K562 (cell line): ENCODE results near the gene SMAD7. TPM values are rescaled to one million over a fixed set of nuclear protein-coding genes. Genes with fewer than 3 reads are reported as not detected.

Source experiments
- CBFA2T3 ChIP-seq: fragments of 450-650 bp; IDR thresholded peaks from 2 replicates; pipeline ENCODE4 v1.6.1; 2017
- CBX2 ChIP-seq: fragments of 200-600 bp; sonication (generic); IDR thresholded peaks from one replicate; pipeline ENCODE4 v1.6.1; 2012; ENCODE audit warnings: mild to moderate bottlenecking, low read length, inconsistent platforms; ENCODE audit not compliant: insufficient read depth, poor library complexity, severe bottlenecking
- E2F3 ChIP-seq: fragments of 250-450 bp; sonication (Bioruptor Pico); IDR thresholded peaks from 2 replicates; pipeline ENCODE4 v1.4.0; 2020; ENCODE audit warnings: mild to moderate bottlenecking
- ETV1 ChIP-seq: fragments of 450-650 bp; conservative IDR thresholded peaks from 2 replicates; pipeline ENCODE4 v1.6.1; 2016; ENCODE audit warnings: missing genetic modification characterization, control low read depth, low read depth, missing compliant biosample characterization
- EWSR1 ChIP-seq: fragments of 450-650 bp; IDR thresholded peaks from 2 replicates; pipeline ENCODE4 v1.6.1; 2018; ENCODE audit warnings: borderline replicate concordance, mild to moderate bottlenecking, low read depth, moderate library complexity; ENCODE audit not compliant: partially characterized antibody
- FUS ChIP-seq: fragments of 200-400 bp; formaldehyde crosslinking; optimal IDR thresholded peaks from 2 replicates; pipeline ENCODE3; 2017; ENCODE audit warnings: low read depth, low read length
- MCM7 ChIP-seq, 2 experiments: fragments of 450-650 bp; IDR thresholded peaks; 2 replicates each; pipeline ENCODE4 v1.6.1; 2016 to 2018
- MTA2 ChIP-seq: fragments of 450-650 bp; IDR thresholded peaks from 2 replicates; pipeline ENCODE4 v1.6.1; 2016; ENCODE audit warnings: low read depth
- NCOR1 ChIP-seq: fragments of 450-650 bp; IDR thresholded peaks from 2 replicates; pipeline ENCODE4 v1.6.1; 2016; ENCODE audit warnings: mild to moderate bottlenecking, moderate library complexity
- NEUROD1 ChIP-seq: fragments of 150-350 bp; IDR thresholded peaks from 2 replicates; pipeline ENCODE4 v1.6.1; 2014; ENCODE audit warnings: borderline replicate concordance, low read length, low read depth; ENCODE audit not compliant: partially characterized antibody
- NFE2 ChIP-seq: IDR thresholded peaks from 2 replicates; pipeline ENCODE4 v1.6.1; 2014; ENCODE audit warnings: antibody characterized with exemption, low read depth
- RFX1 ChIP-seq: fragments of 450-650 bp; IDR thresholded peaks from 2 replicates; pipeline ENCODE4 v1.6.1; 2016; ENCODE audit warnings: mild to moderate bottlenecking, moderate library complexity
- RUNX1 ChIP-seq: sonication (generic); IDR thresholded peaks from 2 replicates; pipeline ENCODE4 v1.6.1; 2016; ENCODE audit warnings: antibody characterized with exemption, low read depth
- SAFB ChIP-seq: fragments of 200-400 bp; formaldehyde crosslinking; IDR thresholded peaks from 2 replicates; pipeline ENCODE4 v1.6.1; 2017; ENCODE audit warnings: low read depth, low read length, borderline replicate concordance
- SMAD4 ChIP-seq: fragments of 250-450 bp; sonication (Bioruptor Pico); conservative IDR thresholded peaks from 2 replicates; pipeline ENCODE4 v1.8.0; 2021; ENCODE audit warnings: inconsistent platforms, mild to moderate bottlenecking, moderate library complexity
- SRSF7 ChIP-seq: fragments of 200-400 bp; formaldehyde crosslinking; optimal IDR thresholded peaks from 2 replicates; pipeline ENCODE3; 2017; ENCODE audit warnings: mild to moderate bottlenecking, low read depth, low read length
- polyA plus RNA-seq, 8 experiments: library from polyadenylated mRNA; depleted of rRNA in 4 of 8; stranded (reverse) in 5 of 8; unstranded in 3 of 8; fragments of >200 nt; fragmentation: Nextera tagmentation in 2 of 8; fragmentation: Illumina TruSeq in 1 of 8; extraction: Ambion mirVana in 2 of 8; extraction: Trizol in 1 of 8; gene quantifications; 2 replicates each; pipeline versions ENCODE4 v1.2.1 to v1.2.3, GENCODE V29; 2011 to 2014; ENCODE audit warnings: inconsistent platforms in 1 of 8, missing spikeins in 1 of 8
- total RNA-seq, 7 experiments: library from RNA; depleted of rRNA in 6 of 7; stranded (reverse); fragments of >200 nt in 6 of 7; fragmentation: Illumina TruSeq in 2 of 7; extraction: Trizol in 2 of 7; gene quantifications; 2 replicates each; pipeline versions ENCODE4 v1.2.1 to v1.2.3, GENCODE V29; 2011 to 2021; ENCODE audit warnings: low replicate concordance in 1 of 7
- TF ChIP-seq, protein P1 (sequence below): fragments of 250-450 bp; sonication (Bioruptor Pico); IDR thresholded peaks from 2 replicates; pipeline ENCODE4 v1.8.0; 2021; ENCODE audit warnings: borderline replicate concordance, mild to moderate bottlenecking, moderate library complexity; ENCODE audit not compliant: poor library complexity, severe bottlenecking
- TF ChIP-seq, protein P2 (sequence below): sonication (generic); formaldehyde crosslinking; IDR thresholded peaks from 2 replicates; pipeline ENCODE4 v1.8.0; 2022; ENCODE audit warnings: missing genetic modification reagents, mild to moderate bottlenecking, borderline replicate concordance
- TF ChIP-seq, protein P3 (sequence below): fragments of 200-800 bp; sonication (Bioruptor generic); IDR thresholded peaks from 2 replicates; pipeline ENCODE4 v1.6.1; 2017; ENCODE audit warnings: missing genetic modification characterization, missing compliant biosample characterization
- TF ChIP-seq, protein P4 (sequence below): fragments of 250-450 bp; sonication (Bioruptor Pico); IDR thresholded peaks from 2 replicates; pipeline ENCODE4 v1.4.0; 2020; ENCODE audit warnings: mild to moderate bottlenecking, moderate library complexity

The SMAD7 gene
- total and polyA plus RNA-seq, 9 of the 15 experiments (the other 6 are each of a cell fraction or from before 2014, with no cell fraction given): 0.13 to 3.0 (median 1.6) TPM

DNA sequence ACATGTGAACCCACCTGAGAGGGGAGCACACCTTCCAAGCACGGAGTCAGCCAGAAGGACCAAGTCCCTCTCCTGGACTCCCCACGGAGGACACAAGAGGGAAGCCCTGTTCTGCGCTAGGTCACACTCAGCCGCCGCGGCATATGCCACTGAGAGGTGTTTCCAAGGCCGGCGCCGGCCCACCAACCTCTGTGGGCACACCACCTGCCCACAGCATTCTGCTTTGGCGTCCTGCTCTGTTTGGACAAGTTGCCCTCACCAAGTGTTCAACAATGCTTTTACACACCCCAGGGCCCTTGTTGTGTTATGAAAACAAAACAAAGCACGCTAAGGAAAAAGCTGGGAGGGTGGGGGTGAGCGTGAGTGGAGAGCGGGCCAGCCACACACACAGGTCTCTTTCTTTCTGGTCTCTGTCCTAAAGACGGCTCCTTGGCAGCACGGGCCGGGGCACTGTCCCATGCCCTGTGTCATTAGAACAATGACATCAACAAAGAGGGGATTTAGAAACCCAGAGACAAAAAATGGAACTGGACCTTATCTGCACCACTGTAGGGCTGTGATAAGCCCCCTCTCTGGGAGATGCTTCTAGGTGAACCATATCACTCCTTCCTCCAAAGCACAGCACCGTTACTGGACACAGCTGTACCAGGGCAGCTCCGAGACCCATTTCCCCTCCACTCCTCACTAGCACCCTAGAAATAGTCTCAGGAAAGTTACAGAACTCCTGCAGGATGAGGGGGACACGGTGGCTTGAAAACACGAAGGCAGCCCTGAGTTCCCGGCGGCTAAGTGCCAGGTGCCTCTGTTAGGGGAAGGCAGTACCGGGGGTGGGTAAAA, 17.0 kb downstream of the SMAD7 start (continued):
- TF ChIP-seq, protein P1, sequence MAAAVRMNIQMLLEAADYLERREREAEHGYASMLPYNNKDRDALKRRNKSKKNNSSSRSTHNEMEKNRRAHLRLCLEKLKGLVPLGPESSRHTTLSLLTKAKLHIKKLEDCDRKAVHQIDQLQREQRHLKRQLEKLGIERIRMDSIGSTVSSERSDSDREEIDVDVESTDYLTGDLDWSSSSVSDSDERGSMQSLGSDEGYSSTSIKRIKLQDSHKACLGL (CRISPR knock-in tag): no peak
- TF ChIP-seq EWSR1 (no peak), CBFA2T3 (peak; percentile 81), MCM7 (IDR thresholded peaks at IDR 0.05) (no peak), NFE2 (no peak), MTA2 (no peak), E2F3 (CRISPR knock-in tag) (no peak), SMAD4 (CRISPR knock-in tag) (no peak; the same call in 1 of the 2 replicates), NCOR1 (peak; percentile 46), NEUROD1 (no peak), SRSF7 (no peak), CBX2 (no peak), FUS (no peak), RFX1 (no peak), SAFB (no peak), ETV1 (tag) (no peak), RUNX1 (no peak)
- TF ChIP-seq, protein P2, sequence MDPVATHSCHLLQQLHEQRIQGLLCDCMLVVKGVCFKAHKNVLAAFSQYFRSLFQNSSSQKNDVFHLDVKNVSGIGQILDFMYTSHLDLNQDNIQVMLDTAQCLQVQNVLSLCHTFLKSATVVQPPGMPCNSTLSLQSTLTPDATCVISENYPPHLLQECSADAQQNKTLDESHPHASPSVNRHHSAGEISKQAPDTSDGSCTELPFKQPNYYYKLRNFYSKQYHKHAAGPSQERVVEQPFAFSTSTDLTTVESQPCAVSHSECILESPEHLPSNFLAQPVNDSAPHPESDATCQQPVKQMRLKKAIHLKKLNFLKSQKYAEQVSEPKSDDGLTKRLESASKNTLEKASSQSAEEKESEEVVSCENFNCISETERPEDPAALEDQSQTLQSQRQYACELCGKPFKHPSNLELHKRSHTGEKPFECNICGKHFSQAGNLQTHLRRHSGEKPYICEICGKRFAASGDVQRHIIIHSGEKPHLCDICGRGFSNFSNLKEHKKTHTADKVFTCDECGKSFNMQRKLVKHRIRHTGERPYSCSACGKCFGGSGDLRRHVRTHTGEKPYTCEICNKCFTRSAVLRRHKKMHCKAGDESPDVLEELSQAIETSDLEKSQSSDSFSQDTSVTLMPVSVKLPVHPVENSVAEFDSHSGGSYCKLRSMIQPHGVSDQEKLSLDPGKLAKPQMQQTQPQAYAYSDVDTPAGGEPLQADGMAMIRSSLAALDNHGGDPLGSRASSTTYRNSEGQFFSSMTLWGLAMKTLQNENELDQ (CRISPR knock-in tag): no peak
- TF ChIP-seq, protein P3, sequence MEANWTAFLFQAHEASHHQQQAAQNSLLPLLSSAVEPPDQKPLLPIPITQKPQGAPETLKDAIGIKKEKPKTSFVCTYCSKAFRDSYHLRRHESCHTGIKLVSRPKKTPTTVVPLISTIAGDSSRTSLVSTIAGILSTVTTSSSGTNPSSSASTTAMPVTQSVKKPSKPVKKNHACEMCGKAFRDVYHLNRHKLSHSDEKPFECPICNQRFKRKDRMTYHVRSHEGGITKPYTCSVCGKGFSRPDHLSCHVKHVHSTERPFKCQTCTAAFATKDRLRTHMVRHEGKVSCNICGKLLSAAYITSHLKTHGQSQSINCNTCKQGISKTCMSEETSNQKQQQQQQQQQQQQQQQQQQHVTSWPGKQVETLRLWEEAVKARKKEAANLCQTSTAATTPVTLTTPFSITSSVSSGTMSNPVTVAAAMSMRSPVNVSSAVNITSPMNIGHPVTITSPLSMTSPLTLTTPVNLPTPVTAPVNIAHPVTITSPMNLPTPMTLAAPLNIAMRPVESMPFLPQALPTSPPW (CRISPR knock-in tag): peak; percentile 44; the same call in 1 of the 2 replicates
- TF ChIP-seq, protein P4, sequence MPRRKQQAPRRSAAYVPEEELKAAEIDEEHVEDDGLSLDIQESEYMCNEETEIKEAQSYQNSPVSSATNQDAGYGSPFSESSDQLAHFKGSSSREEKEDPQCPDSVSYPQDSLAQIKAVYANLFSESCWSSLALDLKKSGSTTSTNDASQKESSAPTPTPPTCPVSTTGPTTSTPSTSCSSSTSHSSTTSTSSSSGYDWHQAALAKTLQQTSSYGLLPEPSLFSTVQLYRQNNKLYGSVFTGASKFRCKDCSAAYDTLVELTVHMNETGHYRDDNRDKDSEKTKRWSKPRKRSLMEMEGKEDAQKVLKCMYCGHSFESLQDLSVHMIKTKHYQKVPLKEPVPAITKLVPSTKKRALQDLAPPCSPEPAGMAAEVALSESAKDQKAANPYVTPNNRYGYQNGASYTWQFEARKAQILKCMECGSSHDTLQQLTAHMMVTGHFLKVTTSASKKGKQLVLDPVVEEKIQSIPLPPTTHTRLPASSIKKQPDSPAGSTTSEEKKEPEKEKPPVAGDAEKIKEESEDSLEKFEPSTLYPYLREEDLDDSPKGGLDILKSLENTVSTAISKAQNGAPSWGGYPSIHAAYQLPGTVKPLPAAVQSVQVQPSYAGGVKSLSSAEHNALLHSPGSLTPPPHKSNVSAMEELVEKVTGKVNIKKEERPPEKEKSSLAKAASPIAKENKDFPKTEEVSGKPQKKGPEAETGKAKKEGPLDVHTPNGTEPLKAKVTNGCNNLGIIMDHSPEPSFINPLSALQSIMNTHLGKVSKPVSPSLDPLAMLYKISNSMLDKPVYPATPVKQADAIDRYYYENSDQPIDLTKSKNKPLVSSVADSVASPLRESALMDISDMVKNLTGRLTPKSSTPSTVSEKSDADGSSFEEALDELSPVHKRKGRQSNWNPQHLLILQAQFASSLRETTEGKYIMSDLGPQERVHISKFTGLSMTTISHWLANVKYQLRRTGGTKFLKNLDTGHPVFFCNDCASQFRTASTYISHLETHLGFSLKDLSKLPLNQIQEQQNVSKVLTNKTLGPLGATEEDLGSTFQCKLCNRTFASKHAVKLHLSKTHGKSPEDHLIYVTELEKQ (CRISPR knock-in tag): no peak
